HepG2 (cell line): Measurements from ENCODE around the gene PIGR. TPM values are rescaled to one million over a fixed set of nuclear protein-coding genes. Genes with fewer than 3 reads are reported as not detected.

ENCODE experiments used
- BRD4 ChIP-seq: sonication (generic); formaldehyde crosslinking; IDR thresholded peaks from 2 replicates; pipeline ENCODE4 v1.4.0; 2020; ENCODE audit warnings: missing genetic modification reagents
- FLYWCH1 ChIP-seq: sonication (generic); formaldehyde crosslinking; IDR thresholded peaks from 2 replicates; pipeline ENCODE4 v1.8.1; 2023; ENCODE audit warnings: mild to moderate bottlenecking, missing genetic modification reagents
- JUNB ChIP-seq: sonication (generic); formaldehyde crosslinking; IDR thresholded peaks from 2 replicates; pipeline ENCODE4 v1.8.0; 2022; ENCODE audit warnings: missing genetic modification reagents, mild to moderate bottlenecking, borderline replicate concordance
- KLF11 ChIP-seq: IDR thresholded peaks from 2 replicates; pipeline ENCODE4 v1.6.1; 2016; ENCODE audit warnings: missing compliant biosample characterization
- MEIS2 ChIP-seq: sonication (generic); formaldehyde crosslinking; IDR thresholded peaks from 2 replicates; pipeline ENCODE4 v1.9.0; 2021; ENCODE audit warnings: mild to moderate bottlenecking, missing genetic modification reagents
- NFE2 ChIP-seq: sonication (generic); formaldehyde crosslinking; IDR thresholded peaks from 2 replicates; pipeline ENCODE4 v1.4.0; 2020; ENCODE audit warnings: missing genetic modification reagents
- POLR2G ChIP-seq: fragments of 200-400 bp; formaldehyde crosslinking; IDR thresholded peaks from 2 replicates; pipeline ENCODE4 v1.6.1; 2018; ENCODE audit warnings: mild to moderate bottlenecking, low read depth, low read length, moderate library complexity
- RARG ChIP-seq: sonication (generic); formaldehyde crosslinking; IDR thresholded peaks from 2 replicates; pipeline ENCODE4 v1.4.0; 2020; ENCODE audit warnings: low read depth, mild to moderate bottlenecking, missing genetic modification reagents
- REL ChIP-seq: sonication (generic); formaldehyde crosslinking; conservative IDR thresholded peaks from 2 replicates; pipeline ENCODE4 v1.8.0; 2022; ENCODE audit warnings: mild to moderate bottlenecking, missing genetic modification reagents, moderate library complexity
- SPEN ChIP-seq: sonication (generic); formaldehyde crosslinking; IDR thresholded peaks from 2 replicates; pipeline ENCODE4 v1.5.1; 2020; ENCODE audit warnings: low read depth, mild to moderate bottlenecking, missing genetic modification reagents
- ZNF20 ChIP-seq: sonication (generic); formaldehyde crosslinking; IDR thresholded peaks from 2 replicates; pipeline ENCODE4 v1.4.0; 2020; ENCODE audit warnings: mild to moderate bottlenecking, moderate library complexity, missing genetic modification reagents
- ZNF589 ChIP-seq: sonication (generic); formaldehyde crosslinking; conservative IDR thresholded peaks from 2 replicates; pipeline ENCODE4 v1.8.0; 2022; ENCODE audit warnings: mild to moderate bottlenecking, moderate library complexity, missing genetic modification reagents
- polyA plus RNA-seq, 8 experiments: library from polyadenylated mRNA; depleted of rRNA in 3 of 8; stranded (reverse) in 7 of 8; unstranded in 1 of 8; fragments of >200 nt; fragmentation: Illumina TruSeq in 4 of 8; extraction: Trizol in 4 of 8; gene quantifications; 2 replicates each; pipeline versions ENCODE4 v1.2.1 to v1.2.3, GENCODE V29; 2011 to 2016; ENCODE audit warnings: low read depth in 4 of 8, missing spikeins in 1 of 8, mixed read lengths in 1 of 8; ENCODE audit not compliant: insufficient read depth in 1 of 8
- total RNA-seq, 5 experiments: library from RNA; depleted of rRNA; stranded (reverse); fragments of >200 nt; fragmentation: Illumina TruSeq; extraction: Trizol; gene quantifications; 2 replicates each; pipeline ENCODE4 v1.2.3, GENCODE V29; 2016; ENCODE audit warnings: low read depth in 1 of 5
- TF ChIP-seq, protein P1 (sequence below): sonication (generic); formaldehyde crosslinking; IDR thresholded peaks from 2 replicates; pipeline ENCODE4 v1.4.0; 2020; ENCODE audit warnings: missing genetic modification reagents, borderline replicate concordance
- TF ChIP-seq, protein P2 (sequence below): IDR thresholded peaks from 2 replicates; pipeline ENCODE4 v1.6.1; 2016; ENCODE audit warnings: low read depth
- TF ChIP-seq, protein P3 (sequence below): sonication (generic); formaldehyde crosslinking; IDR thresholded peaks from 2 replicates; pipeline ENCODE4 v1.9.0; 2021; ENCODE audit warnings: missing genetic modification reagents, borderline replicate concordance
- TF ChIP-seq, protein P4 (sequence below): sonication (generic); formaldehyde crosslinking; IDR thresholded peaks from 2 replicates; pipeline ENCODE4 v1.9.0; 2022; ENCODE audit warnings: missing genetic modification reagents, mild to moderate bottlenecking, borderline replicate concordance
- TF ChIP-seq, protein P5 (sequence below): sonication (generic); formaldehyde crosslinking; IDR thresholded peaks from 2 replicates; pipeline ENCODE4 v1.4.0; 2020; ENCODE audit warnings: missing genetic modification reagents
- TF ChIP-seq, protein P6 (sequence below): IDR thresholded peaks from 2 replicates; pipeline ENCODE4 v1.6.1; 2016; ENCODE audit warnings: mild to moderate bottlenecking

Gene PIGR
- total and polyA plus RNA-seq, 2 of the 13 experiments (the other 11 are each of a cell fraction or from before 2014, with no cell fraction given) = not detected

DNA sequence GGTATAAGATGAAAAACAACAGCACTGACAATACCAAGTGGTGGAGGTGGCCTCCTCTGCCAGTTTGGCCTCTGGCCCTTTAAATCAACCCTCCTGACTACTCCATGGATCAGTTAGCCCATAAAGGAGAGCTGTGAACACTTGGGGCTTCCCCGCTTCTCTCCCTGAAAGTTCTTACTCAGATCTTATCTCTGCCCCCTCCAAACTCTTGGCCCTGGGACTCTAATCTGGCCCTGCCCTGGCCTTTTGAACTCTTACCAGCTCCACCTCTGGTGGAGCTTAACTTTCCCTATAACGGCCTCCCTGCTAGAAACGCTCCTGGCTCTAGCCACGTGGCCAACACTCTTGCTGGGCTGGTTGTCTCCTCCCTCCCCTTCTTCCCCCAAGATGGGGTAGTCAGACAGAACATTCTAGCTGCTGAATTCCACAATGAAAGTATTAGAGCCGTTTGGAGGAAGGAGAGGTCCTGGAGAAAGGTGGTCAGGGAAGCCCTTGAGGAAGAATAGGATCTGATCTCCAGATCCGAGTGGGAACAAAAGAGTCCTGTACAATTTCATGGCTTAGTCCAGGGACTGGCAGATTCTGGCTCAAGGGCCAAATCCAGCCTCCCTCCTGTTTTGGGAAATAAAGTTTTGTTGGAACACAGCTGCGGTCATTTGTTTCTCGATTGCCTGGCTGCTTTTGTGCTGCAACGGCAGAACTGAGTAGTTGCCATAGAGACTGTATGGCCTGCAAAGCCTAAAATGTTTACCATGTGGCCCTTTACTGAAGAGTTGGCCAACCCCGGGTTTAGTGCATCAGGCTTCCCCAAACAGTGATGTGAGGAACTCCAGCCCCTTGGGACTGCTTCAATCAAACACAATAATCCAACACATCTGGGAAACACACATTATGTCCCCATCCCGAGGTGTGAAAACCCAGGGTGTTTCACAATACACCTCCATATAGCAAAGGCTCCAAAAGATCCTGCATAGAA lies 9.5 kb upstream of the PIGR start (continued):
- TF ChIP-seq, protein P1, sequence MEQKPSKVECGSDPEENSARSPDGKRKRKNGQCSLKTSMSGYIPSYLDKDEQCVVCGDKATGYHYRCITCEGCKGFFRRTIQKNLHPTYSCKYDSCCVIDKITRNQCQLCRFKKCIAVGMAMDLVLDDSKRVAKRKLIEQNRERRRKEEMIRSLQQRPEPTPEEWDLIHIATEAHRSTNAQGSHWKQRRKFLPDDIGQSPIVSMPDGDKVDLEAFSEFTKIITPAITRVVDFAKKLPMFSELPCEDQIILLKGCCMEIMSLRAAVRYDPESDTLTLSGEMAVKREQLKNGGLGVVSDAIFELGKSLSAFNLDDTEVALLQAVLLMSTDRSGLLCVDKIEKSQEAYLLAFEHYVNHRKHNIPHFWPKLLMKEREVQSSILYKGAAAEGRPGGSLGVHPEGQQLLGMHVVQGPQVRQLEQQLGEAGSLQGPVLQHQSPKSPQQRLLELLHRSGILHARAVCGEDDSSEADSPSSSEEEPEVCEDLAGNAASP = no peak
- TF ChIP-seq POLR2G (no peak), SPEN (CRISPR knock-in tag) (no peak), BRD4 (CRISPR knock-in tag) (no peak), RARG (no peak), ZNF20 (CRISPR knock-in tag) (no peak), REL (CRISPR knock-in tag) (no peak), JUNB (no peak), KLF11 (CRISPR knock-in tag) (no peak), MEIS2 (CRISPR knock-in tag) (0 out of 2 replicates have a peak, but pooled peaks have one; percentile 26), NFE2 (CRISPR knock-in tag) (no peak), ZNF589 (CRISPR knock-in tag) (no peak), FLYWCH1 (CRISPR knock-in tag) (no peak)
- TF ChIP-seq, protein P2, sequence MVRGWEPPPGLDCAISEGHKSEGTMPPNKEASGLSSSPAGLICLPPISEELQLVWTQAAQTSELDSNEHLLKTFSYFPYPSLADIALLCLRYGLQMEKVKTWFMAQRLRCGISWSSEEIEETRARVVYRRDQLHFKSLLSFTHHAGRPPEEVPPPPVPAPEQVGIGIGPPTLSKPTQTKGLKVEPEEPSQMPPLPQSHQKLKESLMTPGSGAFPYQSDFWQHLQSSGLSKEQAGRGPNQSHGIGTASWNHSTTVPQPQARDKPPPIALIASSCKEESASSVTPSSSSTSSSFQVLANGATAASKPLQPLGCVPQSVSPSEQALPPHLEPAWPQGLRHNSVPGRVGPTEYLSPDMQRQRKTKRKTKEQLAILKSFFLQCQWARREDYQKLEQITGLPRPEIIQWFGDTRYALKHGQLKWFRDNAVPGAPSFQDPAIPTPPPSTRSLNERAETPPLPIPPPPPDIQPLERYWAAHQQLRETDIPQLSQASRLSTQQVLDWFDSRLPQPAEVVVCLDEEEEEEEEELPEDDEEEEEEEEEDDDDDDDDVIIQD = no peak
- TF ChIP-seq, protein P3, sequence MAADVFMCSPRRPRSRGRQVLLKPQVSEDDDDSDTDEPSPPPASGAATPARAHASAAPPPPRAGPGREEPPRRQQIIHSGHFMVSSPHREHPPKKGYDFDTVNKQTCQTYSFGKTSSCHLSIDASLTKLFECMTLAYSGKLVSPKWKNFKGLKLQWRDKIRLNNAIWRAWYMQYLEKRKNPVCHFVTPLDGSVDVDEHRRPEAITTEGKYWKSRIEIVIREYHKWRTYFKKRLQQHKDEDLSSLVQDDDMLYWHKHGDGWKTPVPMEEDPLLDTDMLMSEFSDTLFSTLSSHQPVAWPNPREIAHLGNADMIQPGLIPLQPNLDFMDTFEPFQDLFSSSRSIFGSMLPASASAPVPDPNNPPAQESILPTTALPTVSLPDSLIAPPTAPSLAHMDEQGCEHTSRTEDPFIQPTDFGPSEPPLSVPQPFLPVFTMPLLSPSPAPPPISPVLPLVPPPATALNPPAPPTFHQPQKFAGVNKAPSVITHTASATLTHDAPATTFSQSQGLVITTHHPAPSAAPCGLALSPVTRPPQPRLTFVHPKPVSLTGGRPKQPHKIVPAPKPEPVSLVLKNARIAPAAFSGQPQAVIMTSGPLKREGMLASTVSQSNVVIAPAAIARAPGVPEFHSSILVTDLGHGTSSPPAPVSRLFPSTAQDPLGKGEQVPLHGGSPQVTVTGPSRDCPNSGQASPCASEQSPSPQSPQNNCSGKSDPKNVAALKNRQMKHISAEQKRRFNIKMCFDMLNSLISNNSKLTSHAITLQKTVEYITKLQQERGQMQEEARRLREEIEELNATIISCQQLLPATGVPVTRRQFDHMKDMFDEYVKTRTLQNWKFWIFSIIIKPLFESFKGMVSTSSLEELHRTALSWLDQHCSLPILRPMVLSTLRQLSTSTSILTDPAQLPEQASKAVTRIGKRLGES (CRISPR knock-in tag) = no peak
- TF ChIP-seq, protein P4, sequence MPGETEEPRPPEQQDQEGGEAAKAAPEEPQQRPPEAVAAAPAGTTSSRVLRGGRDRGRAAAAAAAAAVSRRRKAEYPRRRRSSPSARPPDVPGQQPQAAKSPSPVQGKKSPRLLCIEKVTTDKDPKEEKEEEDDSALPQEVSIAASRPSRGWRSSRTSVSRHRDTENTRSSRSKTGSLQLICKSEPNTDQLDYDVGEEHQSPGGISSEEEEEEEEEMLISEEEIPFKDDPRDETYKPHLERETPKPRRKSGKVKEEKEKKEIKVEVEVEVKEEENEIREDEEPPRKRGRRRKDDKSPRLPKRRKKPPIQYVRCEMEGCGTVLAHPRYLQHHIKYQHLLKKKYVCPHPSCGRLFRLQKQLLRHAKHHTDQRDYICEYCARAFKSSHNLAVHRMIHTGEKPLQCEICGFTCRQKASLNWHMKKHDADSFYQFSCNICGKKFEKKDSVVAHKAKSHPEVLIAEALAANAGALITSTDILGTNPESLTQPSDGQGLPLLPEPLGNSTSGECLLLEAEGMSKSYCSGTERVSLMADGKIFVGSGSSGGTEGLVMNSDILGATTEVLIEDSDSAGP (CRISPR knock-in tag) = peak; percentile 58; the same call in 1 of the 2 replicates
- TF ChIP-seq, protein P5, sequence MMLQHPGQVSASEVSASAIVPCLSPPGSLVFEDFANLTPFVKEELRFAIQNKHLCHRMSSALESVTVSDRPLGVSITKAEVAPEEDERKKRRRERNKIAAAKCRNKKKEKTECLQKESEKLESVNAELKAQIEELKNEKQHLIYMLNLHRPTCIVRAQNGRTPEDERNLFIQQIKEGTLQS (CRISPR knock-in tag) = no peak
- TF ChIP-seq, protein P6, sequence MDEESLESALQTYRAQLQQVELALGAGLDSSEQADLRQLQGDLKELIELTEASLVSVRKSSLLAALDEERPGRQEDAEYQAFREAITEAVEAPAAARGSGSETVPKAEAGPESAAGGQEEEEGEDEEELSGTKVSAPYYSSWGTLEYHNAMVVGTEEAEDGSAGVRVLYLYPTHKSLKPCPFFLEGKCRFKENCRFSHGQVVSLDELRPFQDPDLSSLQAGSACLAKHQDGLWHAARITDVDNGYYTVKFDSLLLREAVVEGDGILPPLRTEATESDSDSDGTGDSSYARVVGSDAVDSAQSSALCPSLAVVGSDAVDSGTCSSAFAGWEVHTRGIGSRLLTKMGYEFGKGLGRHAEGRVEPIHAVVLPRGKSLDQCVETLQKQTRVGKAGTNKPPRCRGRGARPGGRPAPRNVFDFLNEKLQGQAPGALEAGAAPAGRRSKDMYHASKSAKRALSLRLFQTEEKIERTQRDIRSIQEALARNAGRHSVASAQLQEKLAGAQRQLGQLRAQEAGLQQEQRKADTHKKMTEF = no peak
